Endodermal cell (in vitro differentiated cells): ENCODE results near the gene ZMAT5. TPM values are rescaled to one million over a fixed set of nuclear protein-coding genes. Genes with fewer than 3 reads are reported as not detected.
A peak's percentile ranks its signal among the peaks of the same experiment; 100 is the strongest.

Source experiments
- DNase-seq: peaks from one replicate; pipeline ENCODE4 v3.0.0-alpha.2; 2017
- H3K27ac ChIP-seq: 2 replicates; pipeline ENCODE4 v1.5.1; 2013; ENCODE audit warnings: mild to moderate bottlenecking, low read depth, low read length, moderate library complexity
- H3K27me3 ChIP-seq: 2 replicates; pipeline ENCODE4 v1.6.1; 2013; ENCODE audit warnings: mild to moderate bottlenecking, low read length, moderate library complexity; ENCODE audit not compliant: insufficient read depth, control insufficient read depth, poor library complexity, severe bottlenecking
- H3K36me3 ChIP-seq: 2 replicates; pipeline ENCODE4 v1.7.0; 2013; ENCODE audit warnings: mild to moderate bottlenecking, low read length, moderate library complexity; ENCODE audit not compliant: control insufficient read depth, insufficient read depth
- H3K4me1 ChIP-seq: one replicate; pipeline ENCODE4 v1.7.0; 2013; ENCODE audit warnings: low read length; ENCODE audit not compliant: control insufficient read depth, insufficient read depth
- H3K4me3 ChIP-seq: 2 replicates; pipeline ENCODE4 v1.5.1; 2013; ENCODE audit warnings: mild to moderate bottlenecking, low read length, moderate library complexity
- H3K9ac ChIP-seq: 2 replicates; pipeline ENCODE4 v1.6.1; 2013; ENCODE audit warnings: mild to moderate bottlenecking, low read length, moderate library complexity; ENCODE audit not compliant: poor library complexity, severe bottlenecking; ENCODE audit errors: extremely low read depth
- H3K9me3 ChIP-seq: 2 replicates; pipeline ENCODE4 v1.6.1; 2013; ENCODE audit warnings: mild to moderate bottlenecking, low read length, moderate library complexity; ENCODE audit not compliant: control insufficient read depth
- H3K27ac Mint-ChIP-seq: 2 replicates; pipeline ENCODE4 v1.8.0; 2020; ENCODE audit warnings: mixed read lengths
- H3K27me3 Mint-ChIP-seq: 2 replicates; pipeline ENCODE4 v1.8.0; 2021; ENCODE audit warnings: mild to moderate bottlenecking, mixed read lengths; ENCODE audit not compliant: insufficient read depth
- H3K36me3 Mint-ChIP-seq: 2 replicates; pipeline ENCODE4 v1.8.0; 2020; ENCODE audit warnings: low read depth, mixed read lengths
- H3K4me1 Mint-ChIP-seq: 2 replicates; pipeline ENCODE4 v1.8.0; 2020; ENCODE audit warnings: mixed read lengths
- H3K4me3 Mint-ChIP-seq: 2 replicates; pipeline ENCODE4 v1.8.0; 2020; ENCODE audit warnings: mild to moderate bottlenecking, moderate library complexity, mixed read lengths
- H3K9me3 Mint-ChIP-seq: 2 replicates; pipeline ENCODE4 v1.8.0; 2020; ENCODE audit warnings: mild to moderate bottlenecking, mixed read lengths
- WGBS, 2 experiments: methylation state at CpG; one replicate each; pipeline versions ENCODE4 v1.1.5 to v1.1.7; 2013; ENCODE audit warnings: missing lambda C conversion rate in 2 of 2, mixed read lengths in 1 of 2; ENCODE audit not compliant: insufficient coverage in 1 of 2, insufficient read length in 1 of 2; 5-methylcytosine and 5-hydroxymethylcytosine counted together
- total RNA-seq, 2 donors: library from RNA; stranded (reverse); fragmentation: NEBNext Ultra II Directional in 1 of 2; extraction: Animal tissue kit (Norgen Biotek cat#: 25700) in 1 of 2; gene quantifications; 2 replicates in 1 of 2; 3 replicates in 1 of 2; pipeline ENCODE4 v1.2.1, GENCODE V29; 2021
- TF ChIP-seq, protein P1 (sequence below): fragments of 200-600 bp; sonication (generic); conservative IDR thresholded peaks from 2 replicates; pipeline ENCODE4 v1.5.0; 2021; ENCODE audit warnings: antibody characterized with exemption, mild to moderate bottlenecking

Gene ZMAT5
- total RNA-seq, 2 donors from 2014 or later: 15.5 to 22.5 TPM

- Histone ChIP-seq H3K36me3 (no peaks in the 10 kb centered on the region), H3K9ac (no peak overlapping the region), H3K27me3 (peaks cover 40% of the 10 kb centered on the region), H3K4me1 (no peaks in the 10 kb centered on the region), H3K9me3 (no peaks in the 10 kb centered on the region), H3K27ac (no peak overlapping the region), H3K4me3 (no peak overlapping the region)
- Mint-ChIP-seq H3K27me3 (peaks cover 42% of the 10 kb centered on the region), H3K36me3 (no peaks in the 10 kb centered on the region), H3K9me3 (no peaks in the 10 kb centered on the region), H3K4me1 (peaks cover 8% of the 10 kb centered on the region), H3K27ac (no peak overlapping the region), H3K4me3 (no peak overlapping the region)
- TF ChIP-seq, protein P1, sequence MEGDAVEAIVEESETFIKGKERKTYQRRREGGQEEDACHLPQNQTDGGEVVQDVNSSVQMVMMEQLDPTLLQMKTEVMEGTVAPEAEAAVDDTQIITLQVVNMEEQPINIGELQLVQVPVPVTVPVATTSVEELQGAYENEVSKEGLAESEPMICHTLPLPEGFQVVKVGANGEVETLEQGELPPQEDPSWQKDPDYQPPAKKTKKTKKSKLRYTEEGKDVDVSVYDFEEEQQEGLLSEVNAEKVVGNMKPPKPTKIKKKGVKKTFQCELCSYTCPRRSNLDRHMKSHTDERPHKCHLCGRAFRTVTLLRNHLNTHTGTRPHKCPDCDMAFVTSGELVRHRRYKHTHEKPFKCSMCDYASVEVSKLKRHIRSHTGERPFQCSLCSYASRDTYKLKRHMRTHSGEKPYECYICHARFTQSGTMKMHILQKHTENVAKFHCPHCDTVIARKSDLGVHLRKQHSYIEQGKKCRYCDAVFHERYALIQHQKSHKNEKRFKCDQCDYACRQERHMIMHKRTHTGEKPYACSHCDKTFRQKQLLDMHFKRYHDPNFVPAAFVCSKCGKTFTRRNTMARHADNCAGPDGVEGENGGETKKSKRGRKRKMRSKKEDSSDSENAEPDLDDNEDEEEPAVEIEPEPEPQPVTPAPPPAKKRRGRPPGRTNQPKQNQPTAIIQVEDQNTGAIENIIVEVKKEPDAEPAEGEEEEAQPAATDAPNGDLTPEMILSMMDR: no peak
- 93% methylated on average over 5 to 7 of the region's 7 CpGs for WGBS, 2 experiments
- peak; percentile 41 for DNase-seq
These were observed 40.7 kb downstream of the ZMAT5 start for GRCh38 chr22:29726106-29726505.

GRCh38 chr22:29724843-29725242 is 42.0 kb downstream of the ZMAT5 start:
- Mint-ChIP-seq H3K4me3 (no peak overlapping the region), H3K27me3 (peaks cover 48% of the 10 kb centered on the region), H3K36me3 (no peaks in the 10 kb centered on the region), H3K9me3 (no peaks in the 10 kb centered on the region), H3K27ac (no peak overlapping the region), H3K4me1 (peaks cover 8% of the 10 kb centered on the region)
- DNase-seq: no peak
- H3K4me3 ChIP-seq: no peak overlapping the region
- no peaks in the 10 kb centered on the region for H3K36me3 ChIP-seq
- TF ChIP-seq, protein P1: no peak
- H3K27ac ChIP-seq: no peak overlapping the region
- H3K4me1 ChIP-seq: no peaks in the 10 kb centered on the region
- H3K27me3 ChIP-seq: peaks cover 49% of the 10 kb centered on the region
- no peaks in the 10 kb centered on the region for H3K9me3 ChIP-seq
- 73% methylated on average over 7 of the region's 8 CpGs; no CpG with 5 or more reads in 1 of the 2 experiments for WGBS, 2 experiments
- H3K9ac ChIP-seq: no peak overlapping the region

- H3K27ac ChIP-seq: no peak overlapping the region
- 94 to 96% methylated on average over 5 to 10 of the region's 10 CpGs for WGBS, 2 experiments
- Mint-ChIP-seq H3K4me1 (peaks cover 8% of the 10 kb centered on the region), H3K9me3 (no peaks in the 10 kb centered on the region), H3K36me3 (no peaks in the 10 kb centered on the region), H3K27ac (no peak overlapping the region), H3K27me3 (peaks cover 59% of the 10 kb centered on the region), H3K4me3 (no peak overlapping the region)
- no peaks in the 10 kb centered on the region for H3K36me3 ChIP-seq
- no peak overlapping the region for H3K4me3 ChIP-seq
- H3K9ac ChIP-seq: no peak overlapping the region
- no peaks in the 10 kb centered on the region for H3K9me3 ChIP-seq
- DNase-seq: no peak
- TF ChIP-seq, protein P1: peak; percentile 63
- H3K27me3 ChIP-seq: peaks cover 59% of the 10 kb centered on the region
- H3K4me1 ChIP-seq: no peaks in the 10 kb centered on the region
These were observed 43.0 kb downstream of the ZMAT5 start for GRCh38 chr22:29723766-29724165.
